Upper lobe of left lung (tissue), 6 donors: ENCODE measurements around the gene ADPRHL1. TPM values are rescaled to one million over a fixed set of nuclear protein-coding genes. Genes with fewer than 3 reads are reported as not detected.
A peak's percentile ranks its signal among the peaks of the same experiment; 100 is the strongest.
"Not testable (repeated sequence)": the region's sequence is repeated elsewhere in the genome, so short reads cannot be mapped to it uniquely, and the experiment has no call there.

Source experiments
- ATAC-seq, 2 donors: fragments of 200-7000 bp; cut with Tn5 transposase; one replicate each; pipeline ENCODE4 v1.9.1; 2022; ENCODE audit warnings: mild to moderate bottlenecking in 2 of 2, moderate library complexity in 2 of 2; ENCODE audit not compliant: low FRiP score in 2 of 2
- DNase-seq, 2 donors: peaks; one replicate each; pipeline ENCODE4 v3.0.0-alpha.2; 2019 to 2020
- H3K27ac ChIP-seq, 4 donors: fragments of 200-600 bp; sonication (generic); one replicate each; pipeline ENCODE4 v1.5.1; 2016 to 2019
- H3K27me3 ChIP-seq, 4 donors: fragments of 200-600 bp; sonication (generic); one replicate each; pipeline ENCODE4 v1.5.1; 2017 to 2019
- H3K36me3 ChIP-seq, 4 donors: fragments of 200-600 bp; sonication (generic); one replicate each; pipeline ENCODE4 v1.5.1; 2016 to 2019
- H3K4me1 ChIP-seq, 4 donors: fragments of 200-600 bp; sonication (generic); one replicate each; pipeline ENCODE4 v1.5.1; 2018 to 2019
- H3K4me3 ChIP-seq, 4 donors: fragments of 200-600 bp; sonication (generic); one replicate each; pipeline ENCODE4 v1.5.1; 2017 to 2019; ENCODE audit warnings: mild to moderate bottlenecking in 2 of 4, moderate library complexity in 1 of 4
- H3K9me3 ChIP-seq, 4 donors: fragments of 200-600 bp; sonication (generic); one replicate each; pipeline ENCODE4 v1.5.1; 2018 to 2019
- EP300 ChIP-seq, 4 donors: sonication (generic); formaldehyde crosslinking; IDR thresholded peaks; one replicate each; pipeline ENCODE4 v1.5.1; 2017; ENCODE audit warnings: antibody characterized with exemption in 4 of 4, control low read depth in 2 of 4
- POLR2A ChIP-seq, 4 donors: fragments of 450-650 bp; IDR thresholded peaks; one replicate each; pipeline ENCODE4 v1.5.1; 2016 to 2017; ENCODE audit warnings: antibody characterized with exemption in 4 of 4, mild to moderate bottlenecking in 2 of 4
- POLR2AphosphoS5 ChIP-seq, 2 donors: sonication (generic); formaldehyde crosslinking; IDR thresholded peaks; one replicate each; pipeline ENCODE4 v1.5.1; 2017; ENCODE audit warnings: antibody characterized with exemption in 2 of 2
- WGBS, 2 donors: methylation state at CpG; one replicate each; pipeline ENCODE4 v1.1.5; 2017 to 2018; 5-methylcytosine and 5-hydroxymethylcytosine counted together
- total RNA-seq, 6 donors: library from RNA; depleted of rRNA in 4 of 6; stranded (reverse); fragments of >200 nt in 4 of 6; gene quantifications; one replicate each; pipeline versions ENCODE4 v1.1.0 to v1.2.1, GENCODE V29; 2016 to 2021
- TF ChIP-seq, protein P1 (sequence below), 6 experiments: fragments of 450-650 bp in 4 of 6; fragments of 200-600 bp in 2 of 6; sonication (generic) in 2 of 6; IDR thresholded peaks; one replicate each; pipeline ENCODE4 v1.5.1; 2016 to 2019; ENCODE audit warnings: antibody characterized with exemption in 6 of 6
- donor health status: DM: no; HTN: no; CAD: no; lungs with moderate emphysema.
- donor health status: DM: no; HTN: yes; CAD: no; lungs with severe emphysema.

The ADPRHL1 gene
- total RNA-seq, 6 donors from 2014 or later, result 0.59 to 6.3 (median 2.8) TPM

DNA sequence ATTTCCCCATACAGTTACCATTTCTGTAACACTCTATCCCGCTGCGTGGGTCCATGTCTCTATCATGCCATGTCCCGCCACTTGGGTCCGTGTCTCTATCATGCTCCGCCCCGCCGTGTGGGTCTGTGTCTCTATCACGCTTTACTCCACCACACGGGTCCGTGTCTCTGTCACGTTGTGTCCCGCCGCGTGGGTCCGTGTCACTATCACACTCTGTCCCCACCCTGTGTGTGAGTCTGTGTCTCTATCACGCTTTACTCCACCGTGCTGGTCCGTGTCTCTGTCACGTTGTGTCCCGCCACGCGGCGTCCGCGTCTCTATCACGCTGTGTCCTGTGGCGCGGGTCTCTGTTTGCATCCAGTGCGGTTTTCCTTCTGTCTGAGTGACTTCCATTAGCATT lies 11.6 kb downstream of the ADPRHL1 start:
- WGBS, 2 donors, result 93 to 96% methylated on average over 29 of the region's 29 CpGs
- Histone ChIP-seq H3K27ac (no peak overlapping the region), H3K4me3 (no peak overlapping the region), H3K4me1 (no peaks in the 10 kb centered on the region), H3K9me3 (no peaks in the 10 kb centered on the region), H3K27me3 (no peaks in the 10 kb centered on the region), H3K36me3 (no peaks in the 10 kb centered on the region)
- DNase-seq (peak in 1 of 2 donors; percentile 67), ATAC-seq (no peak)
- TF ChIP-seq EP300 (IDR thresholded peaks at IDR 0.05), result no peak
- TF ChIP-seq, protein P1, sequence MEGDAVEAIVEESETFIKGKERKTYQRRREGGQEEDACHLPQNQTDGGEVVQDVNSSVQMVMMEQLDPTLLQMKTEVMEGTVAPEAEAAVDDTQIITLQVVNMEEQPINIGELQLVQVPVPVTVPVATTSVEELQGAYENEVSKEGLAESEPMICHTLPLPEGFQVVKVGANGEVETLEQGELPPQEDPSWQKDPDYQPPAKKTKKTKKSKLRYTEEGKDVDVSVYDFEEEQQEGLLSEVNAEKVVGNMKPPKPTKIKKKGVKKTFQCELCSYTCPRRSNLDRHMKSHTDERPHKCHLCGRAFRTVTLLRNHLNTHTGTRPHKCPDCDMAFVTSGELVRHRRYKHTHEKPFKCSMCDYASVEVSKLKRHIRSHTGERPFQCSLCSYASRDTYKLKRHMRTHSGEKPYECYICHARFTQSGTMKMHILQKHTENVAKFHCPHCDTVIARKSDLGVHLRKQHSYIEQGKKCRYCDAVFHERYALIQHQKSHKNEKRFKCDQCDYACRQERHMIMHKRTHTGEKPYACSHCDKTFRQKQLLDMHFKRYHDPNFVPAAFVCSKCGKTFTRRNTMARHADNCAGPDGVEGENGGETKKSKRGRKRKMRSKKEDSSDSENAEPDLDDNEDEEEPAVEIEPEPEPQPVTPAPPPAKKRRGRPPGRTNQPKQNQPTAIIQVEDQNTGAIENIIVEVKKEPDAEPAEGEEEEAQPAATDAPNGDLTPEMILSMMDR (IDR thresholded peaks at IDR 0.05), result no peak
- no peak for TF ChIP-seq POLR2AphosphoS5 (IDR thresholded peaks at IDR 0.05)
- no peak for TF ChIP-seq POLR2A (IDR thresholded peaks at IDR 0.05)

DNA sequence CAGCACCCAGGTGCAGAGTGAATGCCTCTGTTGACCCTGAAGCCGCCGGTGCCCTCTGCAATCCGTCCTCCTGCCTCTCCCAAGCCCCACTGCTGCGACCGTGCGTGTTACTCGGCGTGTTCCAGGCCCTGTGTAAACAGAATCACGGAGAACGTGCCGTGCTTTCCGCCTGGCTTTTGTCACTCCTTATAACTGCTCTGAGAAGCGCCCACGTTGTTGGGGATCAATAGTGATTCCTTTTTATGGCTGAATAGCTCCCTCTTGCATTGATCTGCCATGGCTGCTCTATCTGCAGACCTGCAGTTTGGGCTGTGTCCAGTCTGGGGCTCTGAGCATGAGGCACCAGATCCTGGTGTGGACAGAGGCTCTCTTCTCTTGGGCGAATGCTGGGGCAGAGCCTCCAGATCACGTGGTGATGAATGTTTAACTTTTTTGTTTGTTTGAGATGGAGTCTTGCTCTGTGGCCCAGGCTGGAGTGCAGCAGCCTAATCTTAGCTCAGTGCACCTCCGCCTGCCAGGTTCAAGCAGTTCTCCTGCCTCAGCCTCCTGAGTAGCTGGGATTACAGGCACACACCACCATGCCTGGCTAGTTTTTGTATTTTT lies 15.8 kb downstream of the ADPRHL1 start:
- DNase-seq, result peak in 1 of 2 donors; percentile 62
- Histone ChIP-seq H3K4me3 (no peak overlapping the region), H3K27ac (no peak overlapping the region), H3K4me1 (no peaks in the 10 kb centered on the region), H3K9me3 (no peaks in the 10 kb centered on the region), H3K27me3 (no peaks in the 10 kb centered on the region), H3K36me3 (no peaks in the 10 kb centered on the region)
- TF ChIP-seq, protein P1 (IDR thresholded peaks at IDR 0.05), result no peak
- no peak for TF ChIP-seq EP300 (IDR thresholded peaks at IDR 0.05)
- TF ChIP-seq POLR2AphosphoS5 (IDR thresholded peaks at IDR 0.05), result no peak
- TF ChIP-seq POLR2A (IDR thresholded peaks at IDR 0.05), result no peak
- peak in 1 of 2 donors; percentile 24 for ATAC-seq
- 82 to 83% methylated on average over 11 to 16 of the region's 17 CpGs for WGBS, 2 donors

DNA sequence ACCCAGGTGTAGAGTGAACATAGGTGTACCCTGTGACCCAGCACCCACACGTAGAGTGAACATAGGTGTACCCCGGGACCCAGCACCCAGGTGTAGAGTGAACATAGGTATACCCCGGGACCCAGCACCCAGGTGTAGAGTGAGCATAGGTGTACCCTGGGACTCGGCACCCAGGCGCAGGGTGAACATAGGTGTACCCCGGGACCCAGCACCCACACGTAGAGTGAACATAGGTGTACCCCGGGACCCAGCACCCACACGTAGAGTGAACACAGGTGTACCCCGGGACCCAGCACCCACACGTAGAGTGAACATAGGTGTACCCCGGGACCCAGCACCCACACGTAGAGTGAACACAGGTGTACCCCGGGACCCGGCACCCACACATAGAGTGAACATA lies 16.4 kb downstream of the ADPRHL1 start:
- H3K27ac ChIP-seq, H3K9me3 ChIP-seq, ATAC-seq, H3K36me3 ChIP-seq, H3K27me3 ChIP-seq, DNase-seq, H3K4me3 ChIP-seq, H3K4me1 ChIP-seq: not testable (repeated sequence)
- 91 to 98% methylated on average over 9 to 12 of the region's 15 CpGs for WGBS, 2 donors

DNA sequence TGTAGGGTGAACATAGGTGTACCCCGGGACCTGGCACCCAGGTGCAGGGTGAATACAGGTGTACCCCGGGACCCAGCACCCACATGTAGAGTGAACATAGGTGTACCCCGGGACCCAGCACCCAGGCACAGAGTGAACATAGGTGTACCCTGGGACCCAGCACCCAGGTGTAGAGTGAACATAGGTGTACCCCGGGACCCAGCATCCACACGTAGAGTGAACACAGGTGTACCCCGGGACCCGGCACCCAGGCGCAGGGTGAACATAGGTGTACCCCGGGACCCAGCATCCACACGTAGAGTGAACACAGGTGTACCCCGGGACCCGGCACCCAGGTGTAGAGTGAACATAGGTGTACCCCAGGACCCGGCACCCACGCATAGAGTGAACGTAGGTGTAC lies 17.4 kb downstream of the ADPRHL1 start:
- 91 to 100% methylated on average over 9 to 15 of the region's 15 CpGs for WGBS, 2 donors
- not testable (repeated sequence) for H3K27ac ChIP-seq, H3K36me3 ChIP-seq, H3K4me1 ChIP-seq, ATAC-seq, H3K9me3 ChIP-seq, H3K4me3 ChIP-seq, H3K27me3 ChIP-seq
- peak in 1 of 2 donors; percentile 75 for DNase-seq

DNA sequence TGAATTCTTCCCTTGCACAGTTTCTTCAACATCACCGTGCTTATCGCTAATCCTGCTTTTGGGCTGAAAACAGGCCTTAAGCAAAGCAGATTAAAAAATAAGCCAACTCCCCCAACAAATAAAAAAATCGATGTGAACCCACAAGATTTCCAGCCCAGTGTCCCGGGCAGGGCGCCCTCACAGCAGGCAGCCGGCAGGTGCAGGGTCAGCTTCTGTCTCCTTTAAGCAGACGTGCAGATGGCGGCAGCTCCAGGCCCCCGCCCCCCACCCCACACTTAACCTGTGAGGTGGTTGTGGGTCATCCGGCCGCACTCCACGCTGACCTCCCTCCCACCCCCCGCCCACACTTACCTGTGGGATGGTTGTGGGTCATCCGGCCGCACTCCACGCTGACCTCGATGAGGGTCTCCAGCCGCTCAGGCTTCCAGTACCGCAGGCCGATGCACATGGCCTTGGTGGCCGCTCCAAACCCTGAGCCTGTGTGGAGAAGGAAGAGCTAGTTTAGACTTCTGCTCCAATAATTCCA lies 19.8 kb downstream of the ADPRHL1 start:
- DNase-seq (peak in 1 of 2 donors; percentile 52), ATAC-seq (peak in 1 of 2 donors; percentile 17)
- Histone ChIP-seq H3K4me3 (no peak overlapping the region), H3K9me3 (no peaks in the 10 kb centered on the region), H3K27ac (no peak overlapping the region), H3K36me3 (no peaks in the 10 kb centered on the region), H3K4me1 (no peaks in the 10 kb centered on the region), H3K27me3 (no peaks in the 10 kb centered on the region)
- no peak for TF ChIP-seq EP300 (IDR thresholded peaks at IDR 0.05)
- TF ChIP-seq POLR2AphosphoS5 (IDR thresholded peaks at IDR 0.05), result no peak
- WGBS, 2 donors, result 94 to 96% methylated on average over 17 to 21 of the region's 21 CpGs

DNA sequence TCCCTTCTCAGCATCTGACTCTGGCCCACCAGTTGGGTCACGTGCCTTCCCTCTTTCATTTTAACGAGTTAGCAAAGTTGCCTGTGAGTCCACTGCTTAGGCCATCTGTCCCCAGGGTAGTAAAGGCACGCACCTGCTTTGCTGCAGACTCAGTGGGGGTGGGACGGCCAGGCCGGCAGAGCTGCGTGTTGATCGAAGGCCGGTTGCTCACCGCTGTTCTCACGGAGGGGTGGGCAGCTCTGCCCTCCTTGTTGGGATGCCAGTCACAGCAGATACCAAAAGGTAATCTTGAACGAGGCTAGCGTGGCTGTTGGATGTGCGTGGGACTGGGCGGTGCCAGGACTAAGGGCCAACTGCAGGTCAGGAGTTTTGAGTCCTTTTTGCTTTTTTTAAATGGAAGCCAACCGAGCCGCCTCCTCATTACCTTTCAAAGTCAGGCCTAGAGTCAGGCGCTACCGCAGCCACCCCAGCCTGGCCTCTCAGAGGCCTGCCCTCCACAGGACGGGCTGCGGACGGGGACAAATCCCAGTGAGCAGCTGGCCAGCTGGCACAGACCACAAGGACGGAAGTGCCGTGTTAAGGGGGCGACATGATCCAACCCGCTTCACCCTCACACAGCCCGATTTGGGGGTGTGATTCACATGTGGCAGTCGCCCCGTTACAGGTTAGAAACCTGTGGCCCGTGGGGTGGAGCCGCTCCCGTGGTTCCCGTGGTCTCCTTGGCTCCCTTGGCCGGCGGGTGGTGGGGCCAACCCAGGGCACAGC lies 20.6 kb downstream of the ADPRHL1 start:
- Histone ChIP-seq H3K4me3 (no peak overlapping the region), H3K36me3 (no peaks in the 10 kb centered on the region), H3K27me3 (no peaks in the 10 kb centered on the region), H3K4me1 (no peaks in the 10 kb centered on the region), H3K27ac (no peak overlapping the region), H3K9me3 (no peaks in the 10 kb centered on the region)
- ATAC-seq (no peak), DNase-seq (peak in 1 of 2 donors; percentile 54)
- 88 to 89% methylated on average over 34 of the region's 34 CpGs for WGBS, 2 donors
- TF ChIP-seq POLR2AphosphoS5 (IDR thresholded peaks at IDR 0.05) (no peak), POLR2A (IDR thresholded peaks at IDR 0.05) (no peak)
- TF ChIP-seq, protein P1 (IDR thresholded peaks at IDR 0.05), result no peak
